Ishikawa (cell line): ENCODE measurements around the gene LMAN2.

ENCODE experiments used
- CEBPB ChIP-seq: IDR thresholded peaks from 2 replicates; pipeline ENCODE4 v1.6.1; 2012
- CREB1 ChIP-seq: IDR thresholded peaks from 2 replicates; pipeline ENCODE4 v1.6.1; 2012; ENCODE audit warnings: low read depth
- EP300 ChIP-seq: IDR thresholded peaks from 2 replicates; pipeline ENCODE4 v1.6.1; 2012; ENCODE audit warnings: borderline replicate concordance
- FOXM1 ChIP-seq: IDR thresholded peaks from 2 replicates; pipeline ENCODE4 v1.6.1; 2012; ENCODE audit warnings: low read depth, borderline replicate concordance
- RAD21 ChIP-seq: IDR thresholded peaks from 2 replicates; pipeline ENCODE4 v1.6.1; 2012; ENCODE audit warnings: low read depth
- TAF1 ChIP-seq: IDR thresholded peaks from 2 replicates; pipeline ENCODE4 v1.6.1; 2012; ENCODE audit warnings: low read depth, mild to moderate bottlenecking
- TCF12 ChIP-seq: IDR thresholded peaks from 2 replicates; pipeline ENCODE4 v1.6.1; 2012; ENCODE audit warnings: low read depth
- USF1 ChIP-seq: IDR thresholded peaks from 2 replicates; pipeline ENCODE4 v1.6.1; 2012
- YY1 ChIP-seq: IDR thresholded peaks from 2 replicates; pipeline ENCODE4 v1.6.1; 2012; ENCODE audit warnings: low read depth
- ZBTB7A ChIP-seq: IDR thresholded peaks from 2 replicates; pipeline ENCODE4 v1.6.1; 2012; ENCODE audit warnings: low read depth

GRCh38 chr5:177335701-177336065, 15.8 kb downstream of the LMAN2 start:
- no peak for TF ChIP-seq CEBPB
- TF ChIP-seq TCF12 = no peak
- no peak for TF ChIP-seq ZBTB7A
- TF ChIP-seq EP300 = no peak
- no peak for TF ChIP-seq TAF1
- no peak for TF ChIP-seq CREB1
- no peak for TF ChIP-seq FOXM1
- TF ChIP-seq USF1 = no peak
- no peak for TF ChIP-seq RAD21
- no peak for TF ChIP-seq YY1
